Measurements from ENCODE around the gene BCHE.

BCHE gene

GRCh38 chr3:165837058-165837525 is at the start of gene BCHE:
Gene BCHE, minus strand, starts transcription at chr3:165837423. Its CDS starts 6,390 bp downstream, at chr3:165831033.
- DNase-seq (ENCODE audit: low read depth in 1 of 2, low spot score in 1 of 2) = no peak

GRCh38 chr3:165885558-165886270 is 48.5 kb upstream of the BCHE start:
- DNase-seq (ENCODE audit: low read depth in 1 of 2, low spot score in 1 of 2) = no peak

GRCh38 chr3:165884518-165884917 is 47.3 kb upstream of the BCHE start:
- DNase-seq (ENCODE audit: low read depth in 1 of 2, low spot score in 1 of 2) = no peak

GRCh38 chr3:165883863-165884478 is 46.7 kb upstream of the BCHE start:
- DNase-seq (ENCODE audit: low read depth in 1 of 2, low spot score in 1 of 2) = no peak

- no peak for DNase-seq (ENCODE audit: low read depth in 1 of 2, low spot score in 1 of 2)
Observed at GRCh38 chr3:165883117-165883516, 45.9 kb upstream of the BCHE start.

- DNase-seq (ENCODE audit: low read depth in 1 of 2, low spot score in 1 of 2) = no peak
Observed at GRCh38 chr3:165875644-165876043, 38.4 kb upstream of the BCHE start.

GRCh38 chr3:165874663-165875489 is 37.7 kb upstream of the BCHE start:
- no peak for DNase-seq (ENCODE audit: low read depth in 1 of 2, low spot score in 1 of 2)

GRCh38 chr3:165868088-165868487 is 30.9 kb upstream of the BCHE start:
- DNase-seq (ENCODE audit: low read depth in 1 of 2, low spot score in 1 of 2) = no peak

- DNase-seq (ENCODE audit: low read depth in 1 of 2, low spot score in 1 of 2) = no peak
Observed at GRCh38 chr3:165859061-165859460, 21.8 kb upstream of the BCHE start.

- DNase-seq (ENCODE audit: low read depth in 1 of 2, low spot score in 1 of 2) = no peak
Observed at GRCh38 chr3:165855581-165855980, 18.4 kb upstream of the BCHE start.

GRCh38 chr3:165854696-165855095 is 17.5 kb upstream of the BCHE start:
- no peak for DNase-seq (ENCODE audit: low read depth in 1 of 2, low spot score in 1 of 2)

GRCh38 chr3:165852711-165853110 is 15.5 kb upstream of the BCHE start:
- no peak for DNase-seq (ENCODE audit: low read depth in 1 of 2, low spot score in 1 of 2)

- DNase-seq (ENCODE audit: low read depth in 1 of 2, low spot score in 1 of 2) = no peak
Observed at GRCh38 chr3:165852191-165852590, 15.0 kb upstream of the BCHE start.

- DNase-seq (ENCODE audit: low read depth in 1 of 2, low spot score in 1 of 2) = no peak
Observed at GRCh38 chr3:165846056-165846455, 8.8 kb upstream of the BCHE start.

GRCh38 chr3:165839296-165840076 is 2.3 kb upstream of the BCHE start:
- no peak for DNase-seq (ENCODE audit: low read depth in 1 of 2, low spot score in 1 of 2)

- DNase-seq (ENCODE audit: low read depth in 1 of 2, low spot score in 1 of 2) = no peak
Observed at GRCh38 chr3:165837801-165838200, 578 bp upstream of the BCHE start.

GRCh38 chr3:165835431-165835830 is 1.8 kb downstream of the BCHE start:
- no peak for DNase-seq (ENCODE audit: low read depth in 1 of 2, low spot score in 1 of 2)

- DNase-seq (ENCODE audit: low read depth in 1 of 2, low spot score in 1 of 2) = no peak
Observed at GRCh38 chr3:165830746-165831145, 6.5 kb downstream of the BCHE start.

GRCh38 chr3:165827883-165828282 is 9.3 kb downstream of the BCHE start:
- no peak for DNase-seq (ENCODE audit: low read depth in 1 of 2, low spot score in 1 of 2)

- DNase-seq (ENCODE audit: low read depth in 1 of 2, low spot score in 1 of 2) = no peak
Observed at GRCh38 chr3:165827233-165827632, 10.0 kb downstream of the BCHE start.

- DNase-seq (ENCODE audit: low read depth in 1 of 2, low spot score in 1 of 2) = no peak
Observed at GRCh38 chr3:165820671-165821123, 16.5 kb downstream of the BCHE start.

Data from activated CD4-positive, alpha-beta T cell treated with anti-CD3 and anti-CD28 coated beads, Interleukin-2, amount 50 U/mL, for 24 hours (primary cell).